Activated CD4-positive, alpha-beta T cell treated with anti-CD3 and anti-CD28 coated beads for 4 hours (primary cell): ENCODE measurements around the gene ORAI3.
A peak's percentile ranks its signal among the peaks of the same experiment; 100 is the strongest.

Source experiments
- DNase-seq, 2 donors: peaks; one replicate each; pipeline ENCODE4 v3.0.0-alpha.2; 2020

Gene ORAI3

DNA sequence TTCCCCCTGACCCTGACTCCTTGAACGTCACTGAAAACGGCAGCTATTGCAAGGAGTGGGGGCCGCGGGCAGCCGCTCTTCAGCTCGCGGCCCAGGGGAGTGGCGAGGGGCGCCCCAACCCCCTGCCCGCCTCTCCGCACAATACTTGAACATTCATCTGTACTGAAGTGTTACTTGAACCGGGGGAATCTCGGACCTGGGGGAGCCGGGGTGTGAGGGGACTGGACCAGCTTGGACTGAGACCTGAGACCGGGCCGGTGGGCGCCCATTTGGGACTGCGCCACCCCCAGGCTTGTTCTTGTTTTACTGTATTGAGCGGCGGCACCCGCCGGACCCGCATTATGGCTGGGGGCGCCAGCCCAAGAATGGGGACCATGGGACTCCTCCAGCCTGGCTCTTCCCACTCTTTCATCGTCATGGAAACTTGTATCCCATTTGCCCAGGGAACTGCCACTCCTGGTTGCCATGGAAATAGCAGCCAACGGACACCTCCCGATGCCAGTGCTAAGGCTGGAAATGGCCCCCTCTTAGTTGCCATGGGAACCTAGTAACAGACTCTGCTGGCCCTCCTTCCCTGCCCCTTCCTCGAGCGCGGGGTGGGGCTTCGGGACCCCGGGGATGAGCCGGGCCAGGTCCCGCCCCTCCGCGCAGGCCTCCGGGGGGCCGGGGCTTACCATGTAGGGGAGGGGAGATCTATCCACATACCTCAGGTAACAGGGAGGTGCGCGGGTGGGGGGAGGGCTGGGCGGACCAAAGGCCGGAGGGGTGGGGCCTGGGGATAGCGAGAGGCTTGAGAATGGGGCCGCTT lies 805 bp upstream of the ORAI3 start:
- DNase-seq: no peak

DNA sequence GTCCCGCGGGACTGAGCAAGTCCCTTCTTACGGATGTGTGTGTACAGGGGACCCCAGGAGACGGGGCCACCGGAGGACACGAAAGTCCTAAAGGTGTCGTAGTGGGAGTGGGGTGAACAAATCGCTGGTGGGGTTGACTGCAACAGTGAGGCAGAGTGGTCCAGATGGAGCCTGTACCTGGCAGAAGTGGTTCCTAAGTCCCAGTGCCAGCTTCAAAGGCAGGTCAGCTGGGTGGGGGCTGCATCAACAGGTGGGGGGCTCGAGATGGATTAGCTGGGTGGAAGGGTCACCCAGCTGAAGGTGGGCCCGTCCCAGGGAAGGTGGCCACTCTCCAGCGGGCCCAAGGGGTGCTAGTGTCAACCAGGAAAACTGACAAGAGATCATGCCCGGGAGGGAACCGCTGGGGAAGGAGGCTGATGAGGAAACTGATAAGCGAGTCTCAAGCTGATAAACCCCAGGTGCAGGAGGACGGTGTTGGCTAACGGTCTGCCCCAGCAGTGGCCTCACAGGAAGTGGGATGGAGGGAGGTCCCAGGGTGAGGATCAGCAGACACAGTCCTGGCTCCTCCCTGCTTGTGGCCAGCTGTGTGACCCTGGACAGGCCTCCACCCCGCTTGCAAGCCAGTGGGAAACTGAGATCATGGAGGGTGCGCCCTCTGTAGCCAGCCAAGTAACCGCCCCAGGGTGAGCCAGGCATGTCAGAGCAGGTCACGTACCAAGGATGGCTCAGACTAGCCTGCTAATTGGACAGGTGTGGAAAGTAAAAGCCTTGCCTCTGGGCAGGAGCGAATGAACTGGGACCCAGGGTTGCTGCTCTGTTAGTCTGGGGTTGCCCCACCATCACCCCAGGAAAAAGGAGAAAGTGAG lies 1.0 kb downstream of the ORAI3 start:
- peak in 1 of 2 donors; percentile 28 for DNase-seq

DNA sequence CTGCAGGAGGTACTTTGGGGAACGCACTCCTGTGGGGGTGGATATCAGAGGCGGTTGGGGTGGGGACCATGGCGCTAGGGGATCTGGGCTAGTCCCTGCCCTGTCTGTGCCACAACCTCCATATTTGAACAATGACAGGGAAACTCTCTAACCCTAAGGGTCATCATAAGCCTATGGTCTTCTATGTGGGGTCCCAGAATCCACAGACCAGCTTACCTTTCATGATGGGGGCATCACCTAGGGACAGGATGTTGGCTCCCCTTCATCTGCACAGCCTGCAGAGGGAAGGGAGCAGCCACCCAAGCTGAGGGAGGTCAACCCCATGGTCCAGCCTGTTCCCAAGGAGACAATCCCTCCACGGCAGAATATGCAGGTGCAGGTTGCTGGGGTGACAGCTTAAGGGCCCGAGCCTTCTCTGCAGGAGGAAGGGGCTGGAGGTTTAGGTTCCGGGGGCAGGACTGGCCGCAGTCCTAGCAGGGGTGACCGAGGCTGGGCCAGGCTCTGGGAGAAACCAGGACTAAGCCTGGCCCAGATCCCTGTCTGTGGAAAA lies 1.7 kb downstream of the ORAI3 start:
- no peak for DNase-seq

DNA sequence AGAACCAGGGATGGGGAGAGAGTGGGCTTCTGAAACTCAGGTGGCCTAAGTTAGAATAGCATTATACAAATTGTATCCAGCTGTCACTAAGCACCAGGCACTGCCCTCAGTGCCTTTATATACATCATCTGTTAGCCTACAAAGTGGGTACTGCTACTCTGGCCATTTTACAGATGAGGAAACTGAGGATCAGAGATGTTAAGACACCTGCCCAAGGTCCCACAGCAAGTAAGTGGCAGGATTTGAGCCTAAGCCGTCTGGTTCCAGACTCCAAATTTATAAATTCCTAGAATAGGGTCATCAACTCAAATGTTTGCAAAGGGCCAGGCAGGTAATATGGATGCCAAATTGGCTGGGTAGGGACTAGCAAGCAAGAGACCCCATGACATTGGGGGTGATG lies 2.3 kb downstream of the ORAI3 start:
- DNase-seq: no peak

DNA sequence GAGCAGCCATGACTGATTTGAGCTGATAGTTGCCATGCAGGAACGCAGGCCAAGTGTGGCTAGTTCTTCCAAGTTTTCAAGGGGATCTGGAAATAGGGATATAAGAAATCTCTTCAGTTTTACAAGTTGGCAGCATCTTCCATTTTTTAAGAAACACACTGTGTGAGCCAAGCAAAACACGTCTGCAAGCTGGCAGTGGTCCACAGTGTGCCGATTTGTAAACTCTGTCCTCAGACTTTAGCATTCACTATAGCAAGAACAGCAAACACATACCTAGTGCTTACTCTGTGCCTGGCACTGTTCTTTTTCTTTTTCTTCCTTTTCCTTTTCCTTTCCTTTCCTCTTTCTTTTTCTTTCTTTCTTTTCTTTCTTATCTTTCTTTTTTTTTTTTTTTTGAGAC lies 2.9 kb downstream of the ORAI3 start:
- DNase-seq: no peak

DNA sequence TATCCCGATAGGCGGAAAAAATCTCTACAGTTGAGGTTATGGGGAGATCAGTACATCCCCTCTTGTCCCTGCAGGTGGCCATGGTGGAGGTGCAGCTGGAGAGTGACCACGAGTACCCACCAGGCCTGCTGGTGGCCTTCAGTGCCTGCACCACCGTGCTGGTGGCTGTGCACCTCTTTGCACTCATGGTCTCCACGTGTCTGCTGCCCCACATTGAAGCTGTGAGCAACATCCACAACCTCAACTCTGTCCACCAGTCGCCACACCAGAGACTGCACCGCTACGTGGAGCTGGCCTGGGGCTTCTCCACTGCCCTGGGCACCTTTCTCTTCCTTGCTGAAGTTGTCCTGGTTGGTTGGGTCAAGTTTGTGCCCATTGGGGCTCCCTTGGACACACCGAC lies 4.2 kb downstream of the ORAI3 start:
- DNase-seq: no peak

DNA sequence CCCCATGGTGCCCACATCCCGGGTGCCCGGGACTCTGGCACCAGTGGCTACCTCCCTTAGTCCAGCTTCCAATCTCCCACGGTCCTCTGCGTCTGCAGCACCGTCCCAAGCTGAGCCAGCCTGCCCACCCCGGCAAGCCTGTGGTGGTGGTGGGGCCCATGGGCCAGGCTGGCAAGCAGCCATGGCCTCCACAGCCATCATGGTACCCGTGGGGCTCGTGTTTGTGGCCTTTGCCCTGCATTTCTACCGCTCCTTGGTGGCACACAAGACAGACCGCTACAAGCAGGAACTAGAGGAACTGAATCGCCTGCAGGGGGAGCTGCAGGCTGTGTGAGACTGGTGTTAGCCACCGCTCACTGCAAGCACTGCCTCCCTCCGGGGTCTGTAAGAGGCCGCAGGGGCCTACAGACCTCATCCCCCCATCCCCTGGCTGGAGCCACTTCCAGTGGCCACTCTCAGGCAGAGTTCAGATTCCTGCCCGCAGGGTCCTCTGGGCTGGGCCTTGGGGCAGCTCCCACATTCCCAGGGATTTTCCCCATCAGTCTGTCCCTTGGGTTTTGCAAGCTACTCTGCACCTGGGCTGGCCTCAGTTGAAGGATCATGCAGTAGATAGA lies 4.8 kb downstream of the ORAI3 start:
- DNase-seq: peak; percentile 51 to 59

DNA sequence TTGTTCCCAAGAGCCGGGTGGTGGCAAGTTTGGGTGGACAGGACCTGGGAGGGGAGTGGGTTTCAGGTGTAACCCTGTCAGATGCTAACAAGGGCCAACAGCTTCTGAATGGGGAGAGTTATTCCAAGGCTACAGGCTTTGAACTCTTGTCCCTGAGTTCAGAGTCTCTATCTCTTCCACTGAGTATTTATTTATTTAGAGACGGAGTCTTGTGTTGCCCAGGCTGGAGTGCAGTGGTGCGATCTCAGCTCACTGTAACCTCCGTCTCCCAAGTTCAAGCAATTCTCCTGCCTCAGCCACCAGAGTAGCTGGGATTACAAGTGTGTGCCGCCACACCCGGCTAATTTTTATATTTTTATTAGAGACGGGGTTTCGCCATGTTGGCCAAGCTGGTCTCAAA lies 6.1 kb downstream of the ORAI3 start:
- DNase-seq: no peak

DNA sequence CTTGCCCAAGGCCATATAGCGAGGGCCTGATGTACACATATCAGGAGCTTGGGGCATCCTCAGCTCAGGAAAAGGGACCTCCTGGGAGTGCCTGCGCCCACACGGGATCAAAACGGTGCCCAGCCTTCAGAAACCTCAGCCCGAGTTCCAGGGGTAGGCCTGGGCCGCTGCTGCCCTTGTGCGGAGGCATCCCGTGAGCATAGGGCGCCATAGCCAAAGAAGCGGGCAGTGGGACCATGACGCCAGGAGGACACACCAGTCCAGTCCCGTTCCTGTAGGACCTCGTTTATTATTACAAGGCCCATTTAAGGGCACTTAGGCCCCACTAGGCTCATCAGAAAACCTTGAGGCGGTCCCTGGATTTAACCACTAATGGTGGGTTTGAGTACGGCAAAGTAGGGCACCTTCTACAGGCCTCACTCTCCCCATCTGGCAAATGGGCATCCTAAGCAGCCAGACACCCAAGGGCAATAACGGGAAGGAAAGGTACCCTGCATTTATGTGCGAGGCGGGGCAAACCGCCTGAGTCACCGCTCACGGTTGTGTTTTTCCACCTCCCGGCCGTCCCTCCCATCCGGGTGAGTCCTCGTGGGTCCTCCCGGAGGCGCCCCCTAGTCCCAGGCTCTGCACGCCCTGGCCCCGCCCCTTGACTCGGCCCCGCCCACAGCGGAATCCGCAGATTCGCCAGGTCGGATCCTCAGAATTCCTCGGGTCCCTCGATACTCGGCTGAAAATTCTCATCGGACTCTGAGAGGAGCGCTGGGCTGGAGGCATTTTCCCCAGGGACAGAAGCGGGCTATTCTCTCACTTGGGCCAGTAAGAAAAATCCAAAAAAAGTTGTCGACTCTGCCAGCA lies 8.0 kb downstream of the ORAI3 start:
- DNase-seq: peak; percentile 92 to 94

DNA sequence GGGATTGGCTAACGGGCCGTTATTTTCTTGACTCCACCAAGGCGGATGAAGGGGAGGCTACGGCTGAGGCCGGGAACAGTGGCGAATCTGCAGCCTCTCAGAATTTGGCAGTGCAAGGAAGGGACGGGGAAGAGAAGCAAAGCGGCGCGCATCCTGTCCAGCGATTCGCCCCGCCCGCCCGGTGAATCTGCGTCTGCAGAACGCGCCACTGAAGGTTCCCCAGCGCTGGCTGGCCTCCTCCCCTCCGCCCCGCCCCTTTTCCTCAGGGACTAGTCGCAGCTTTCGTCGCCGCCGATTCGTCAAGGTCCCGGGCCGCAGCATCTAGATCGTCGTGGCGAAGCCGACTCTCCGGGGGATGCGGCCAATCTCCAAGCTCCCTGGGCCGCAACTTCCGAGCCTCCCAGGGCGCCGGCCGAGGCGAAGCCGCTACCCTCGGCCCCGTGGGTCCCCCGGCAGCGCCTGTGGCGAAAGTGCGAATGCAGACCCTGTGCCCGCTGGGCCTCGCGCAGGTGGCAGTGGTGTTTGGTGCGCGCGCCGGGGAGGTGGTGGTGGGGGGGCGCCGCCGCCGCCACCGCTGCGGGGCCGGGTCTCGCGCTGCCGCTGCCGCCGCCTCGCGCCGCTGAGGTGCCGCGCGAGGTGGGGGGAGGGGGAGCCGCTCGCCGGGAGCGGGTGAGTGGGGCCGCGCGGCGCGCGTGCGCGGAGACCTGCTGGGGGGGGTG lies 8.7 kb downstream of the ORAI3 start, which contains the start of gene SETD1A:
Gene SETD1A, plus strand, starts transcription at position 299 of the 719 bp plus-strand sequence. CDS start 978 bp downstream, outside the sequence.
- peak; percentile 97 to 99 for DNase-seq

DNA sequence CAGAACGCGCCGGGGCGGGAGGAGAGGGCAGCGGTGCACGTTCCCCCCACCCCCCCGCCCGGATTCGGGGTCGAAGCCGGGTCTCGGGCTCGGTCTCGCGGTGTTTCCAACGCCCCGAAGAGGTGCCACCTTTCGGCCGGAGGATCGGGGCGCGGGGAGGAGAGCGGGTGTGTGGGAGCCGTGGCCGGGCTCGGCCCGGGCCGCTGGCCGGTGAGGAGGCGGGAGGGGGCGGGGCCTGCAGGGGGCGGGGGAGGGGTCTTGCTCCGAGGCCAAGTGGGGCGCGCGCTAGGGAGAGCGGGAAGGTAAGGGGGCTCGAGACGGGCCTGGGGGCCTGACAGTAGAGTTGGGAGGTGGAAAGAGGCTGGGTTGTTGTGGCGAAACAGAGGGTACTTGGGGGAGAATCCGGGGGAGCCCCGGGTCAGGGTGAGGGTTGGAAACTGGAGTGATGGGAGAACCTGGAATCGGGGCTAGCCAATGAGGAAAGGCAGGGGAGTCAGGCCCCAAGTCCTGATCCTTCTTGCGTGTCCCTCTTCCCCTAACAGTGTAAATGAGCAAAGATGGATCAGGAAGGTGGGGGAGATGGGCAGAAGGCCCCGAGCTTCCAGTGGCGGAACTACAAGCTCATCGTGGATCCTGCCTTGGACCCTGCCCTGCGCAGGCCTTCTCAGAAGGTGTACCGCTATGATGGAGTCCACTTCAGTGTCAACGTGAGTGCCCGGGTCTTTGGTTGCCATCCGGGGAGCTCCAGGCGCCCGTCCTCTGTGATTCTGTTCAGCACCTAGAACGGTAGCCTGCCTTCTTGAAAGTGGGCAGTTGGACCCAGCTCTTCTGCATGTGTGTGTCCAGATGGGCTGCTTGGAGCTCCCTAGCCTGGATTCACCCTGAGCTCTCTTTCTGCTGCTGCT lies 9.6 kb downstream of the ORAI3 start:
- peak in 1 of 2 donors; percentile 60 for DNase-seq

DNA sequence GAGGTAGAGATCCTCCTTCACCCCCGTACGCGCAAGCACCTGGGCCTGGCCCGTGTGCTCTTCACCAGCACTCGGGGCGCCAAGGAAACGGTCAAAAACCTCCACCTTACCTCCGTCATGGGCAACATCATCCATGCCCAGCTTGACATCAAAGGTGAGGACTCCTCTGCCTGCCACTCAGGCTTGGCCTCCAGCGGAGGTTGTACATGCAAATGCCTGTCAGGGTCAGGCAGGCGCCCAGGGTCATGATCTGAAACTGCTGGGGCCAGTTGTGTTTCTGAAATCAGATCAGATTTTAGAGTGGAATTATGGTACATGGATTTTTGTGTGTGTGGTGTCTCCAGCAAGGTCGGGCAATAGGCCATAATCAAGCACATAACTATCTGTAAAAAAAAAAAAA lies 12.5 kb downstream of the ORAI3 start:
- no peak for DNase-seq

DNA sequence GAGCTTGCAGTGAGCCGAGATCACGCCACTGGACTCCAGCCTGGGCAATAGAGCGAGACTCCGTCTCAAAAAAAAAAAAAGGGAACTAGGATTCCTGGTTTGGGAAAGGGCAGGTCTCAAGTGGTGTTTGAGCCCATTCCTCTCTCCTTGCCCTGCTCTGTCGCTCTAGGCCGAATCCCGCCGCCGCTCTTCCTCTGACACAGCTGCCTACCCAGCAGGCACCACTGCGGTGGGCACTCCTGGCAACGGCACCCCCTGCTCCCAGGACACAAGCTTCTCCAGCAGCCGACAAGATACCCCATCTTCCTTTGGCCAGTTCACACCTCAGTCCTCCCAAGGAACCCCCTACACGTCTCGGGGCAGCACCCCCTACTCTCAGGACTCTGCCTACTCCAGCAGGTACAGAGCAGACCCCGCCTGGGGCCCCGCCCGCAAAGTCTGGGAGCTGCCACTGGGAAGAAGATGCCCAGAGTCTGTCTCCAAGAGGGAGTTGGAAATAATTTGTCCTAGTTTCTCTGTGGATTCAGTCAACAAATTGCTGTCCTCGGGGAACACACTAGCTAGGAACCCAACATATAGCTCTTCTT lies 15.2 kb downstream of the ORAI3 start:
- DNase-seq: no peak

DNA sequence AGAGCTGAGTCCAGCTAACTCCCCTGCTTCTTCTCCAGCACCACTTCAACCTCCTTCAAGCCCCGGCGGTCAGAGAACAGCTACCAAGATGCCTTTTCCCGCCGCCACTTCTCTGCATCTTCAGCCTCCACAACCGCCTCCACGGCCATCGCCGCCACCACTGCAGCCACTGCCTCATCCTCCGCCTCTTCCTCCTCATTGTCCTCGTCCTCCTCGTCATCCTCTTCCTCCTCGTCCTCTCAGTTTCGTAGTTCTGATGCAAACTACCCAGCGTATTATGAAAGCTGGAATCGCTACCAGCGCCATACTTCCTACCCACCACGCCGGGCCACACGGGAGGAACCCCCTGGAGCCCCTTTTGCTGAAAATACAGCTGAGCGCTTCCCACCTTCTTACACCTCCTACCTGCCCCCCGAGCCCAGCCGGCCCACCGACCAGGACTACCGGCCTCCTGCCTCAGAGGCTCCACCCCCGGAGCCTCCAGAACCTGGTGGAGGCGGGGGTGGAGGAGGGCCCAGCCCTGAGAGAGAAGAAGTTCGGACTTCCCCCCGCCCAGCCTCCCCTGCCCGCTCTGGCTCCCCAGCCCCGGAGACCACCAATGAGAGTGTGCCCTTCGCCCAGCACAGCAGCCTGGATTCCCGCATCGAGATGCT lies 15.8 kb downstream of the ORAI3 start:
- no peak for DNase-seq

DNA sequence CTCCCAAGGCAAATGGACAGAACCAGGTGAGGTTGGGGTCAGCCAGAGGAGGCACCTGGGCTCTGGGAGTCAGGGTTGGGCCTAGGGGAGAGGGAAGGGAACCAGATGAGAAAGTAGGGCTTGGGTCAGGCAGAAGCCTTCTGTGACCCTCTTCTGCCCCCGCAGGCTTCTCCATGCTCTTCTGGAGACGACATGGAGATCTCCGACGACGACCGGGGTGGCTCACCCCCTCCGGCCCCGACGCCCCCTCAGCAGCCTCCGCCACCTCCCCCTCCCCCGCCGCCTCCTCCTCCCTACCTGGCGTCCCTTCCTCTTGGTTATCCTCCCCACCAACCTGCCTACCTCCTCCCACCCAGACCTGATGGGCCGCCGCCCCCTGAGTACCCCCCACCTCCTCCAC lies 16.6 kb downstream of the ORAI3 start:
- DNase-seq: no peak

DNA sequence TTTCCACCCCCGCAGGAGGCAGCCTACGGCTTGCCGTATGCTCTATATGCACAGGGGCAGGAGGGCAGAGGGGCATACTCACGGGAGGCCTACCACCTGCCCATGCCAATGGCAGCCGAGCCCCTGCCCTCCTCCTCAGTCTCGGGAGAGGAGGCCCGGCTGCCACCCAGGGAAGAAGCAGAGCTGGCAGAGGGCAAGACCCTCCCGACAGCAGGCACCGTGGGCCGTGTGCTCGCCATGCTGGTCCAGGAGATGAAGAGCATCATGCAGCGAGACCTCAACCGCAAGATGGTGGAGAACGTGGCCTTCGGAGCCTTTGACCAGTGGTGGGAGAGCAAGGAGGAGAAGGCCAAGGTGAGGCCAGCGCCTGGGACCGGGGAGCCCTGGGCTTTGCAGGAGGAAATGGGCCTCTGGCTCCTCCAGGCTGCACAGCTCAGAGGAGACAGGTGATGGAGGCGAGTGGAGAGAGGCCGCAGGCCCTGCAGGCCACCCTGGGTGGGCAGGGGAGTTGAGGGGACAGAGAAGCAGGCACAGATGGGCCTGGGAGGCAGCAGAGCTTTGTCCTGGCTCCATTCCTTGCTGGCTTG lies 17.3 kb downstream of the ORAI3 start:
- DNase-seq: no peak

DNA sequence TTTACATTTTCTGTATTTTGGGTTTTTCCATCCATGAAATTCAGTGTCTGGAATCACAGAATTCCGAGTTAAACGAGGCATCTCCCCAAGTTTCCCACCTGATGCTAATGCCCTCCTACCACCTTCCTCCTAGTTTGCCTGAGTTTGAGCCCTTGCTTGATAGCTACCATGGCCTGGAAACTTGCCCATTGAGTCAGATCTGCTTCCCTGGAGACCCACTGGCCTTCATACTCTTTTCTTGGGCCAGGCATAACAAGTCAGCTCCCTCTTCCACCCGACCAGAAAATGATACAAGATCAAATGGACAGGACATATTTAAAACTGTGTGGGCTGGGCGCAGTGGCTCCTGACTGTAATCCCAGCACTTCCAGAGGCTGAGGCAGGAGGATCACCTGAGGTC lies 18.9 kb downstream of the ORAI3 start:
- DNase-seq: no peak

DNA sequence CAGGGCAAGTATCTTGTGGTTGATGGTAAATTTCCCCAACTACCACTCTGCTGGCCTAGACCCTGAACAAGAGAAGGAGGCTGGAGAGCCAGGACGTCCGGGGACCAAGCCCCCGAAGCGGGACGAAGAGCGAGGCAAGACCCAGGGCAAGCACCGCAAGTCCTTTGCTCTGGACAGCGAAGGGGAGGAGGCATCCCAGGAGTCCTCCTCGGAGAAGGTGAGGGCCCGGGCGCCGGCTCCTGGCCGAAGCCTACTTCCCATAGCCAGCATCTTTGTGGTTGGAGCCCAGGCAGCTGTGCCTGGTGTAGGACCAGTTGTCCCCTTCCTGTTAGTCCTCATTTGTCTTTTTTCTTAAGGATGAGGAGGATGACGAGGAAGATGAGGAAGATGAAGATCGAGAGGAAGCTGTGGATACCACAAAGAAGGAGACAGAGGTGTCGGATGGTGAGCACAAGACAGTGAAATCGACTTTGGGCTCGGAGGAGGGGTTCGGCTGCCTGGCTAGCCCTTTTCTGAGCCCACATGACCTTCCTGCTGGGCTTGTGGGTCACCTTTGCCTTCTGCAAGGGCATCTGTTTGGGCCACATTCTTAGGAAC lies 20.5 kb downstream of the ORAI3 start:
- DNase-seq: no peak

DNA sequence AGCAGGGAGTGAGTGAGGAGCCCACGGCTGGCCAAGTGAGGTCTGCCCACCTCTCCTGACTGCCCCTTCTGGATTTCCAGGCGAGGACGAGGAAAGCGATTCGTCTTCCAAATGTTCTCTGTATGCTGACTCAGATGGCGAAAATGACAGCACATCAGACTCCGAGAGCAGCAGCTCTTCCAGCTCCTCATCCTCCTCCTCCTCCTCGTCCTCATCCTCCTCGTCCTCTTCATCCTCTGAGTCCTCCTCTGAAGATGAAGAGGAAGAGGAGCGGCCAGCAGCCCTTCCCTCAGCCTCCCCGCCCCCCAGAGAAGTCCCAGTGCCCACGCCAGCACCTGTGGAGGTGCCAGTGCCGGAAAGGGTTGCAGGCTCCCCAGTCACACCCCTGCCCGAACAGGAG lies 22.4 kb downstream of the ORAI3 start:
- no peak for DNase-seq
